HG03103 (cell line): ENCODE data around the gene THSD8.
"Not testable (repeated sequence)": the region's sequence is repeated elsewhere in the genome, so short reads cannot be mapped to it uniquely, and the experiment has no call there.

Experiments used
- ATAC-seq: cut with Tn5 transposase; IDR thresholded peaks from one replicate; pipeline ENCODE4 v1.9.1; 2021; ENCODE audit warnings: low read depth; ENCODE audit not compliant: unreplicated experiment

Gene THSD8

DNA sequence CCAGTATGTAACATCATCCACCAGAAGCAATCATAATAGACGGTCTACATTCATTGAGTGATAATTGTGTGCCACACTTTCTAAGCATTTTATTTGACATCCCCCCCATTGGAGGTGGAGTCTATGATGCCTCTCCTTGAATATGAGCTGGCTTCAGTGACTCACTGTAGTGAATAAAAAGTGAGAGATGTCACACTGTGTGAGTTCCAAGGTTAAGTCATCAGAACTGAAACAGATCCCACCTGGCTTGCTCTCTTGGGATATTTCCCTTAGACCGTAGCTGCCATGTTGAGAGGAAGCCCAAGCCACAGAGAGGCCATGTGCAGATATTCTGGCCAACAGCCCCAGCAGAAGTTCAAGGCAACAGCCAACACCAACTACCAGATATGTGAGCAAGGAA lies 19.9 kb downstream of the THSD8 start:
- no peak for ATAC-seq

- ATAC-seq = no peak
These were observed 23.6 kb downstream of the THSD8 start for GRCh38 chr19:12825254-12826131.

GRCh38 chr19:12828494-12828893 lies 26.6 kb downstream of the THSD8 start:
- no peak for ATAC-seq

GRCh38 chr19:12833418-12833737 lies 31.5 kb downstream of the THSD8 start:
- ATAC-seq = no peak

- no peak for ATAC-seq
These were observed 32.1 kb downstream of the THSD8 start for GRCh38 chr19:12833738-12834565.

GRCh38 chr19:12834566-12834943 lies 32.7 kb downstream of the THSD8 start, which contains the start of gene RTBDN:
TSS of gene RTBDN (minus strand) at chr19:12834579. CDS start at chr19:12829979, 4,600 bp downstream.
- ATAC-seq = no peak

- ATAC-seq = no peak
These were observed 33.3 kb downstream of the THSD8 start for GRCh38 chr19:12834976-12835757.

GRCh38 chr19:12836529-12836863 lies 34.6 kb downstream of the THSD8 start:
- no peak for ATAC-seq

DNA sequence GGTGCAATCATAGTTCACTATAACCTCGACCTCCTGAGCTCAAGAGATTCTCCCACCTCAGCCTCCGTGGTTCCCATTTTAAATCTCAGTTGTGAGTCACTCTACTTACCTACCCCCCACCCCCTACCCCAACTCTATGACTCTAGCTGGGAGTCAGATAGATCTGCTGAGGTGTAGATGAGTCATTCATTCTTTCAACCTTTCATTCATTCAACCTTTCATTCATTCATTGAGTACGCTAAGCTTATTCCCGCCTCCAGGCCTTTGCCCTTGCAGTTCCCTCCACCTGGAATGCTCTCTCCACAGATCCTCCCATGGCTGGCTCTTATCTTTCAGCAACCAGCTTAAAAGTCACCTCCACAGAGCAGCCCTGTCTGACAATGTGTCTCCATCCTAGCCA lies 35.4 kb downstream of the THSD8 start:
- ATAC-seq = no peak

DNA sequence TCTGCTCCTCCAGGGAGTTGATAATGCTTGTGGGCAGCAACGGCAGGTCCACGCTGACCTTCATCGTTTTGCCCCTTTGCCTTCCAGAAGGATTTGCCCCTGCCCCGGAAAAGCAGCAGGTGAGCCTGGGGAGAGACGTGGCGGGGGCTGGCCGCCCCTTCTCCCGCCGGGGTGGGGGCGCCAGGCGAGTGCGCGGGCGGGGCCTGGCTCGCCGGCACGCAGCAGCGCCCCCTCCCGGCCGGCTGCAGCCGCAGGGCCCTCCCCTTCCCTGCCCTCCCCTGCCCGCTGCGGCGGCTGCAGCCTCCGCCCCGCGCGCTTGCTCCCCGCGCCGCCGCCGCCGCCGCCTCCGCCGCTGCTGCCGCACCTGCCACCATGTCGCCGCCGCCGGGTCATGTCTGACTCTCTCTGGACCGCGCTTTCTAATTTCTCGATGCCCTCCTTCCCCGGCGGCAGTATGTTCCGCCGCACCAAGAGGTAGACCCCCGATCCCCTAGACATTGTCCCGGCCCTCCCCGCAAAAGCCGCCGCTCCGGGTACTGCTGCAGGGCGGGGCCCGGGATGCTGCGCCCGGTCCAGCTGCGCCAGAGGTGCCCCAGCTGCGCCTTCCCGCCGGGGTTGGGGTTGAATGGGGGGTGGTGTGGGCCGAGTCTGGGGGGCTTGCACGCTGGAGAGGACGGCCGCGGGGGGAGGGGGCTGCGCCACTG lies 36.5 kb downstream of the THSD8 start, which contains the start of gene MAST1:
Gene MAST1, plus strand, starts transcription at position 334 of the 704 bp plus-strand sequence. Its CDS starts 58 bp downstream, at position 392.
- no peak for ATAC-seq

- ATAC-seq = no peak
These were observed 37.3 kb downstream of the THSD8 start for GRCh38 chr19:12838886-12839756.

DNA sequence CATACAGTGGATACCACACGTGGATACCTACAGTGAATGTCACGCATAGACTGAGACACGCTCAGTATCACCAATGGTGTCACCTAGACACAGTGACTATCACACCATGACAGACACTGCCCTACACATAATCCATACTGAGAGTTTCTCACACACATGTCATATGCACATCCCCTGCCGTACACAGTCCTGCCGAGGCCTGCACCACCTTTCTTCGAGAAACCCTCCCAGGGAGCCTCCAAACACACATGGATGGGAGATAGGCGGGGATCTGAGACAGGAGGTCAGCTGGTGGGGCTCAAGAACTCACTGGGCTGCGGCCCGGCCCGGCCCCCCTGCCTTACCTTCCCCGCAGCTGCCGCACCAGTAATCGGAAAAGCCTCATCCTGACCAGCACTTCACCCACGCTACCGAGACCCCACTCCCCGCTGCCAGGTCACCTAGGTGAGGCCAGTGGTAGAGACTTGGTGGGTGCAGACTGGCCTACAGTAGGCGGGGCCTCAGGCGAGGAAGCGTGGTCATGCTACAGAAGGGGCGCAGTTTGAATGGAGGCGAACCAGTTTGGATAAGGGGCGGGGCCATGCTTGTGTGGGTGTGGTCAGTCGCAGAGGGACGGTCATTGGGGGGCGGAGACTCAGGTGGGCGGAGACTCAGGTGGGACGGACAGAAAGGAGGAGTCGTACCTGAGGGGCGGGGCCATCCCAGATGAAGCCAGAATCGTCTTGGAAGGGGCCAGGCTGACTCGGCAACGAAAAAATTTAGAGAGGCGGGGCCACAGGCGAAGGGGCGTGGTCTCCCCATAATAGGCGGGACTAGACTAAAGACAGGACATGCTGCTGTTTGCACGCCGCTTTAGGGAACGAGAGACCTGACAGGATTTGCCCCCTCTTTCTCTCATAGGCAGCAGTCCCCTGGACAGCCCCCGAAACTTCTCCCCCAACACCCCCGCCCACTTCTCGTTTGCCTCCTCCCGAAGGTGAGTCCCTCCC lies 38.5 kb downstream of the THSD8 start:
- no peak for ATAC-seq

DNA sequence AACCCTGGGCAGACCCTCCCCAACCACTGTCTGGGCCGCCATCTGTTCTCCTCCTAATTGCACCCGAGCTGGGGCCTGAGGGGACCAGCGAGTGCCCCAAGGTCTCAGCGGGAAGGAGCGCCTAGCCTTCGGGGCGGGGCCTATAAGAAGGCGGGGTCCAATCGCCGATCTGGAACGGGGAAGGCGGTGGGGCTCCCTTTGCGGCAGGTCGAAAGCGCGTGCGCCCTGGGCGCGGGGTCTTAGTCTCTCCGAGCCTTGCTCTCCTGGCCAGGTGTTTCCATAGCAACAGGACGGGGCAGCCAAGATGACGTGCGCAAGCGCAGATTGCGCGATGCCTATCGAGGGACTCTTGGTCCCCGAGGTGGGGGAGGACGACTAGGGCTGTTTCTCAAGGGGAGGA lies 39.2 kb downstream of the THSD8 start:
- no peak for ATAC-seq

DNA sequence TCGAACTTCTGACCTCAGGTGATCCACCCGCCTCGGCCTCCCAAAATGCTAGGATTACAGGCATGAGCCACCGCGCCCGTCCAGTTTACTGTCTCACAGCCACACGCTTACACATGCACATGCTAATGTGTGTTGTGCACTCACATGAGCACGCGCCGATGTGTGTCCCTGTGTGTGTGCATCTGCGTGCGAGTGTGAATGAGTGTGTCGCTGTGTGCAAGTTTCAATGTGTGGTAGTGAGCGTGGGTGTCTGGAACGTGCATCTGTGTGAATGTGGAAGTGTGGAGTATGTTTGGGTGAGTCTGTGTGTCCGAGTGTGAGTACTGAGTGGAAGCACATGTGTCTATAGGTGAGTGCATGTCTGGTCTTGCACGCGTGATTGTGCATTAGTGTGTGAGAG lies 40.6 kb downstream of the THSD8 start:
- no peak for ATAC-seq

DNA sequence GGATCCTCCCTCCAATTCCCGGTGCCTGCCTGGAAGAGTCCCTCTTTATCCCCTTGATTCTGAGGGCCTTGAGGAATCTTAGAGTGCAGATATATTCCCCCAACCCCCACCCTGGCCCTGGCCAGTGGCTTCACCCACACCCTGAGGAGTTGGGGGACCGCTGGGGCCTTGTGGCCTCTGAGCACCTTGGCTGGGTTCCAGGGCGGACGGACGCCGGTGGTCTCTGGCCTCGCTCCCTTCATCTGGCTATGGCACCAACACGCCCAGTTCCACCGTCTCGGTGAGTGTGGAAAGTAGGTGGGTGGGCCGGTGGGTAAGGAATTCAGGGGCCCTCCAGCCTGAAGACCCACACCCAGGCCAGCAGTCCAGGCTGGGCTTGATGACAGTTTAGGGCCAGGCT lies 41.5 kb downstream of the THSD8 start:
- ATAC-seq = no peak

GRCh38 chr19:12843999-12844732 lies 42.3 kb downstream of the THSD8 start:
- no peak for ATAC-seq

DNA sequence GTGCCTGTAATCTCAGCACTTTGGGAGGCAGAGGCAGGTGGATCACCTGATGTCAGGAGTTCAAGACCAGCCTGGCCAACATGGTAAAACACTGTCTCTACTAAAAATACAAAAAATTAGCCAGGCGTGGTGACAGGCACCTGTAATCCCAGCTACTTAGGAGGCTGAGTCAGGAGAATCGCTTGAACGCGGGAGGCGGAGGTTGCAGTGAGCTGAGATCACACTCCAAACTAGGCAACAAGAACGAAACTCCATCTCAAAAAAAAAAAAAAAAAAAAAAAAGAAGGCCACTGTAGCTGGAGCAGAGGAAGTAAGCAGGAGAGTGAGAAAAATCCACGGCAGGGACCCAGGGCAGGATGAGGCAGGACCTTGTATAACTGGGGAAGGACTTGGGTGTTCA lies 44.7 kb downstream of the THSD8 start:
- not testable (repeated sequence) for ATAC-seq
